Right cardiac atrium (tissue), 5 donors: Measurements from ENCODE around the gene FYN. TPM values are rescaled to one million over a fixed set of nuclear protein-coding genes. Genes with fewer than 3 reads are reported as not detected.

Source experiments
- ATAC-seq, 2 donors: fragments of 200-7000 bp; cut with Tn5 transposase; one replicate each; pipeline versions ENCODE4 v1.8.0 to v1.9.1; 2020; ENCODE audit warnings: moderate library complexity in 2 of 2, mild to moderate bottlenecking in 1 of 2
- DNase-seq, 3 donors: peaks; one replicate each; pipeline ENCODE4 v3.0.0-alpha.2; 2020
- H3K27ac ChIP-seq: one replicate; pipeline ENCODE4 v1.5.1; 2013; ENCODE audit warnings: mild to moderate bottlenecking, low read length, control low read depth, moderate library complexity
- H3K27me3 ChIP-seq: one replicate; pipeline ENCODE4 v1.6.1; 2013; ENCODE audit not compliant: control insufficient read depth, insufficient read depth
- H3K4me1 ChIP-seq: one replicate; pipeline ENCODE4 v1.6.1; 2013; ENCODE audit warnings: low read length; ENCODE audit not compliant: control insufficient read depth, insufficient read depth
- H3K4me3 ChIP-seq: one replicate; pipeline ENCODE4 v1.5.1; 2013; ENCODE audit warnings: low read length, control low read depth
- H3K9me3 ChIP-seq: one replicate; pipeline ENCODE4 v1.6.1; 2013; ENCODE audit warnings: low read length; ENCODE audit not compliant: control insufficient read depth
- WGBS: extraction: QIAGEN DNeasy Blood & Tissue Kit; methylation state at CpG from one replicate; pipeline ENCODE4 v1.1.7; 2013; 5-methylcytosine and 5-hydroxymethylcytosine counted together
- intact Hi-C, 4 donors: fragments of 100-400 bp; cut with DNase I; formaldehyde crosslinking; loops; one replicate each; pipeline versions ENCODE4 v1.11.0 to v1.14.0; 2022 to 2023
- polyA plus RNA-seq: library from polyadenylated mRNA; stranded (reverse); fragments of 200-250 nt; gene quantifications from one replicate; pipeline ENCODE4 v1.2.3, GENCODE V29; 2013
- total RNA-seq, 4 donors: library from RNA; stranded (reverse); fragmentation: NEBNext Ultra II Directional; extraction: Animal tissue kit (Norgen Biotek cat#: 25700); gene quantifications; one replicate each; pipeline ENCODE4 v1.2.1, GENCODE V29; 2021
- donor health status: healthy with polysubstance abuse.
- donor health status: DM: no; HTN: yes; CAD: no.
- donor health status: DM: no; HTN: no; CAD: no.
- donor health status: DM: no; HTN: yes; CAD: no; lungs with severe emphysema.
- donor health status: DM: yes; HTN: yes; CAD: no.

Gene FYN
- total and polyA plus RNA-seq, 5 donors: 29.8 to 76.6 (median 73.3) TPM

DNA sequence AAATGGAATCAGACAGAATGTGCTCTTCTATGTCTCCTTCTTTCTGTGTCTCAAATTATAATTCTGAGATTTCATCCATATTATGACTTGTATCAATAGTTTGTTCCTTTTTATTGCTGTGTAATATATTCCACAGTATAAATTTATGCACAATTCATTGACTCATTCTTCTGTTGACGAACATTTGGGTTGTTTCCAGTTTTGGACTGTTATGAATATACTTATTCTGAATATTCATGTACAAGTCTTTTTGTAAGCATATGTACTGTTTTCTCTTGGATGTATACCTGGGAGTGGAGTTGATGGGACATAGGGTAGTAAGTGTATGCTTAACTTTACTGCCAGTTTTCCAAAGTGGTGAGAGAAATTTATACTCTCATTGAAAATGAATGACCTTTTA lies 239.4 kb downstream of the FYN start:
- peaks cover 2% of the 10 kb centered on the region for H3K4me1 ChIP-seq
- no peak overlapping the region for H3K27ac ChIP-seq
- H3K4me3 ChIP-seq: no peak overlapping the region
- intact Hi-C loops: no loop called here
- ATAC-seq (no peak), DNase-seq (no peak)
- H3K9me3 ChIP-seq: no peaks in the 10 kb centered on the region
- WGBS: 71% methylated on average over 1 of the region's 1 CpG
- H3K27me3 ChIP-seq: no peaks in the 10 kb centered on the region

DNA sequence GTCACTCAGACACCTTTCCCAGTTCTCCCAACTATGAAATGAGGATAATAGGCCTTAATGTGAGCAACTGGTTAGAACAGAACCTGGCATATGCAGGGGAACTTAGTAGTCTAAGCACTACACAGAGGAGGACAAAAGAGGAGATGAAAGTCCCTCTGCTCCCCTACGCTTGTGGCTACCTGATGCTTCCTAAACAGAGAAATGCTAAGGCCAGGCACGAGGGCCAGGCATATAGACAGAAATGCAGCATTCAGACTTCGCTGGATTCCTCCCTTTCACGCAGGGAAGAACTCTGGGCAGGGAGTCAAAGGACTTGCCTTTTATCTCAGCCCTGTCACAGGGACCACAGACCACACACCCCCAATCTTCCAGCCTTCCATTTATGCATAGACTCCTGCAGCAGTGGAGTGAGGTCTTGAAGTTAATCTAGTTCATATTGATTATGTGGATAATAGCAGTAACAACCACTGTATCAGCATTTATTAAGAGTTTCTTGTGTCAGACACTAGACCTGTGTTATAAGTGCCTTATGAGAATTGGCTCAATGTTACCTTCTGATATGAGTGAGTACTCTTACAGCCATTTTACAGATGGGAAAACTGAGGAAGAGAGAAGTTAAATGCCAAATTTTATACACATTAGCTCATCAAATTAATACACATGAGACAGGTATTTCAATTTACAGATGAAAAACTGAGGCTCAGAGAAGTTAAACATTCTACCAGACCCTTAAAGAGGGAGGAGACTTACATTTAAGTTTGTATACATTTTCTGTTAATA lies 240.6 kb downstream of the FYN start:
- intact Hi-C loops: no loop called here

DNA sequence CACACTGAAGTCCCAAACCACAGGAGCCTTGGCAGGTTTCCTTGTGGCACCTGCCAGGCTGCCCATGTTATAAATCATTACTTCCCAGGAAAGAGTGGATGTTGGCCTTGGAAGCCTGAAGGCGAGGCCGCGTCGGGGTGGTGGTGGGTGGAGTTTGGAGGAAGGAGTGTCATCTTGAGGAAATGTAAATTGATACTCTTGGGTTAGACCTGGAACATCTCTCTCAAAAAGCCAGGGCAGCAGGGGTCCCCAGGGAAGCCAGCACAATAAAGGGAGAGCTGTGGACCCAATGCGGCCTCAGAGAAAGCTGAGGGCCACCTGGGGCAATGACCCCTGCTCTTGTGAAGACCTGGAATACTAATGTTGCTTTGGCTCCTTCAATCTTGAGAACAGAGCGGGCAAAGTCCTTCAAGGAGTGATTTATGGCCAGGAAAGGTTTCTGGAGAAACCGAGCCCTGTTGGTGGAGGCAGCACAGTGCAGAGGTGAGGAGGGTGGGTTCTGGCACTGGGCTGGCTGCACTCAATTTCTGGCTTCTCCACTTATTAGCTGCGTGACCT lies 241.3 kb downstream of the FYN start:
- Histone ChIP-seq H3K27me3 (no peaks in the 10 kb centered on the region), H3K9me3 (no peaks in the 10 kb centered on the region), H3K4me3 (no peak overlapping the region), H3K27ac (no peak overlapping the region), H3K4me1 (peaks cover 2% of the 10 kb centered on the region)
- ATAC-seq (no peak), DNase-seq (no peak)
- 66% methylated on average over 8 of the region's 8 CpGs for WGBS
- intact Hi-C loops: no loop called here

More for the DNA sequence above, 240.6 kb downstream of the FYN start:
- no peak overlapping the region for H3K27ac ChIP-seq
- no peak overlapping the region for H3K4me3 ChIP-seq
- H3K4me1 ChIP-seq: peaks cover 2% of the 10 kb centered on the region
- no peak for DNase-seq
- no peaks in the 10 kb centered on the region for H3K27me3 ChIP-seq
- 81% methylated on average over 4 of the region's 4 CpGs for WGBS
- no peaks in the 10 kb centered on the region for H3K9me3 ChIP-seq
- no peak for ATAC-seq

DNA sequence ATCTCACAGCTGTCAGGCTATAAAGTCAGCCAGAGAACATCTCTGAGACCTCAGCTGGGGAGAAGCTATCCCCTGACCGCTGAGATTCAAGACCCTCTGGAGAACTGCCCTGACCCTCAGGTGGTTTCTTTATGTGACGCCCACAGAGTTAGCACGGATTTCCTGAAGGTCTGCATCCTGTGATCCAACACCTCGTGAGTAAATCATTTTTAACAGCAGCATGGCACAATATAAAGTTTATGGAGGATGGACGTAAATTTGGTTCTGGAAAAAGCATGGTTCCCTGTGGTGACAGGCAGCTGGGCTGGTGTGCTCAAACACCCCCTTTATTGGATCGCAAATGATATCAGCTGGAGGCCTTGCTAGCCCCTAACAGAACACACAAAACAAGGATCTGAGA lies 242.2 kb downstream of the FYN start:
- Histone ChIP-seq H3K27me3 (no peaks in the 10 kb centered on the region), H3K9me3 (no peaks in the 10 kb centered on the region), H3K27ac (no peak overlapping the region), H3K4me3 (no peak overlapping the region), H3K4me1 (peaks cover 6% of the 10 kb centered on the region)
- 60% methylated on average over 6 of the region's 6 CpGs for WGBS
- intact Hi-C loops: no loop called here
- DNase-seq (no peak), ATAC-seq (no peak)

DNA sequence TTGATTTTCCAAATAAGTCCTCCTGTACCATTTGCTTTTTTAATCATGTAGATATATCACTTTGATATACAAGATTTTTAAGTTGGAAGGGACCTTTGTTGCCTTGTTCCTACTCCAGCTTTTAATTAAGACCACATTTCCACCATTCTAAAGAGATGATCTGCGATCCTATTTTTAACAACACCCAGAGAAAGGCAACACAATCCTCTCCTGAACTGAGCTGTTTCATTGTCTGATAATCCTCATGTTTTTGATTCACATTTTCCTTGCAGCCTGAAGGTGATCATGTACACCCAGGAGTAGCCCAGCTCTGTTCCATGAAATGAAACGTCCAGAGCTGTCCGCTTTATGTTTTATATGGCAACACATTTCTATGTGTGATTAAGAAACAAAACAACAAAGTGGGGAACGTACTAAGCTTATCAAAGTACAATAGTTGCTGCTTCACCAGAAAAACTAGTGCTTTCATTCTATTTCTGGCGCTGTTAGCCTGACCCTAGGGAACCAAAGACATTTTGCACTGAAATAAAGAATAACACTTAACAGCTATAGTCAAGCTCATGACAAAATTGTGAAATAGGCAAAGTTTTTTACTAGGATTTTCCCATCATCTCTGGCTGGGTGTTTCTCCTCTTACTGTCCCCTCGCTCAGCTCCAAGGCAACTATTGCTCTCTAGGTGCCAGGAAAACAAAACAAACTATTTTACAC lies 245.0 kb downstream of the FYN start:
- intact Hi-C loops: no loop called here
- ATAC-seq (peak; percentile 54 to 60), DNase-seq (no peak)
- H3K27ac ChIP-seq: peak overlapping the region; percentile 53
- no peak overlapping the region for H3K4me3 ChIP-seq
- no peaks in the 10 kb centered on the region for H3K9me3 ChIP-seq
- peaks cover 6% of the 10 kb centered on the region for H3K4me1 ChIP-seq
- H3K27me3 ChIP-seq: no peaks in the 10 kb centered on the region
- WGBS: 42% methylated on average over 6 of the region's 6 CpGs

DNA sequence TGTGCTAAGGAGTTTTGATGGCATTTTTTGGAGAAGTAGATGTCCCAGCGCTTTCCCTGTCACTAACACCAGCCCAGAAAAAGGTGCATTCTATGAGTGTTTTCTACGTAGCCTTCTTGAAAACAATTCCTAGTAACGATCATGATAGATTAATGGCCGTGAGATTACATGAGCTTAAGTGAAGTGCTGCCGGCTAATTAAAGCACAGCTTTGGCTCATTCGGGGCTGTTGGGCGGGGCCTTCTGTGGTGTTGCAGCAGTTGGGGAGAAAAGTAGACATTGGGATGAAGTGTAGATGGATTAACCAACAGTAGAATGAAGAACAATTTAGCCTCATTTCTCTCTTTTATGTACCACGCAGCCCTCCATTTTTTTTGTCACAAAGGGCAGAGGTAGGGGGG lies 246.8 kb downstream of the FYN start:
- Histone ChIP-seq H3K4me1 (peaks cover 4% of the 10 kb centered on the region), H3K4me3 (peak overlapping the region; percentile 51), H3K9me3 (no peaks in the 10 kb centered on the region), H3K27ac (peak overlapping the region; percentile 90), H3K27me3 (no peaks in the 10 kb centered on the region)
- peak in 1 of 2 donors; percentile 51 for ATAC-seq
- WGBS: 43% methylated on average over 8 of the region's 8 CpGs
- intact Hi-C loops: no loop called here
- DNase-seq: peak in 1 of 3 donors; percentile 81

DNA sequence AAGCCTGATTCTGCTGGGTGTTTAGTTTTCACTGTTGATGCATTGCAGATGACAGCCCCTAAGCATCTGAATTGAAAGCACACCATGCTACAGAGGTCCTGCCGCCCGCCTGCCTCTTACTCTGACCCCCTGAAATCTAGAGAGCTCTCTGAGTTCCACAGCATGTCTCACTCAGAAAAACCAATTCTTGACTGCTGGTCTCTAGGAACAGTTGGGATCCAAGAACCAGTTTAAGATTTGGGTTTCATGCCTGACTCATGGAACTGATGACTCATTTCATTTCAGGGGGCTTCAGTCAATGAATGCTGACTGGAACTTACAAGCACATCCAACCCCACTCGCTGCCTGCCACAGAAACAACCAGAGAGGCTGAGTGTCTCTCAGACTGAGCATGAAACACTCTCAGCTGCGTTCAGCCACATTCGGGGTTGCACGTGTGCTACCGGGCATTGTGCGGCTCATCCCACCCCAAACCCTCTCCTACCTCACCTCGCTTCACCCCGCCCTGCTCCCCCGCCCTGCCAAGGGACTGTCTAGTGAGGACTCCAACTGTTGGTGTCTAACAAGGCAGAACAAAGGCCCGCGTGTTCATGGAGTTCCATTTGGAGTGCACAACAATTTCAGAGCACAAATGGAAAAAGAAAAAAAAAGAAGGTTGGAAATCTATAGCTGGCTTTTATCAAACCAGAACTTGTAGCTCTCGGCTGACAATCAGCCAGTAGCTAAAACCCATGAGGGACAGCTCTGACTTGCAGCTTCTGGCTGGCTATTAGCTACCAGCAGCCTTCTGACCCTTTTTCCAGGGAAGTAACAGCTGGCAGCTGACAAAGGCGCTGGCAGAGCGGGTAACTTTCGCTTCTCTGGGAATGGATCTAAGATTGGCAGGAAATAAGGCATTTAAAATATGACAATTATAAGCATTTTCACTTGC lies 247.5 kb downstream of the FYN start:
- Histone ChIP-seq H3K9me3 (no peaks in the 10 kb centered on the region), H3K4me1 (peaks cover 4% of the 10 kb centered on the region), H3K27ac (peak overlapping the region; percentile 90), H3K27me3 (no peaks in the 10 kb centered on the region), H3K4me3 (peak overlapping the region; percentile 51)
- WGBS: 40% methylated on average over 17 of the region's 17 CpGs
- ATAC-seq (peak; percentile 74 to 81), DNase-seq (peak; percentile 67 to 84 (median 83))
- intact Hi-C loops: no loop called here

DNA sequence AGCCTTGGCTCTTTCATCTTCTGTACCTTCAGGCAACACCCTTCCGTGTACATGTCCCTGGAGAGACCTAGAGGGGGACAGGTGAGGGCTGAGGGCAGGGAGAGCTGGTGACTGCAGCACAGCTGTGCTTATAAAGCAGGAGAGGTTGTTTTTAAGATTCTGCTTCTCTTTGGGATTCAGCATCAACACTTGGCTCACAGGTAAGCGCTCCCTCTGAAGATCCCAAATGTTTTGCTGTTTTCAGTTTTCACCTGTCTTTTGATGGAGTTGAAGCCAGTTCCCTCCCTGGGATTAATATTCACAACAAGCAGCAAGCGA lies 248.2 kb downstream of the FYN start:
- no peaks in the 10 kb centered on the region for H3K9me3 ChIP-seq
- 95% methylated on average over 3 of the region's 3 CpGs for WGBS
- no peak overlapping the region for H3K4me3 ChIP-seq
- DNase-seq (no peak), ATAC-seq (no peak)
- H3K4me1 ChIP-seq: peaks cover 4% of the 10 kb centered on the region
- no peaks in the 10 kb centered on the region for H3K27me3 ChIP-seq
- intact Hi-C loops: no loop called here
- H3K27ac ChIP-seq: no peak overlapping the region

DNA sequence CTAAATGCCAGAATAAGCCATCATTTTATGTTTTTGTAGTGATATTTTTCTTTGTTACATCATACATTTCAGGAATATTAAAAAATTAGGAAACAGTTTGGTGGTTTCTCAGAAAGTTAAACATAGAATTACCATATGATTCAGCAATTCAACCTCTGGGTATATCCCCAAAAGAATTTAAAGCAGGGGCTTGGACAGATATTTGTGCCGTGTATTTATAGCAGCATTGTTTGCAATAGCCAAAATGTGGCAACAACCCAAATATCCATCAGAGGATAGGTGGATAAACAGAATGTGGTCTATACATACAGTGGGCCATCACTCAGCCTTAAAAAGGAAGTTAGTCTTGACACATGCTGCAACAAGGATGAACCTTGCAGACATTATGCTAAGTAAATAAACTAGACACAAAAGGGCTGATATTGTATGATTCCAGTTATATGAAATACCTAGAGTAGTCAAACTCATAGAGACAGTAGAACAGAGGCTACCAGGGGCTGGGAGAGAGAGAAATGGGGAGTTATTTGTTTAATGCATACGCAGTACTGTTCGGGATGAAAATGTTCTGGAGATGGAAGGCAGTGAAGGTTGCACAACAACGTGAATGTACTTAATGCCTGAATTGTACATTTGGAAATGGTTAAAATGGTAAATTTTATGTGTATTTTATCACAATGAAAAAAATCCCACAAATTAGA lies 248.7 kb downstream of the FYN start:
- intact Hi-C loops: no loop called here
- ATAC-seq (no peak), DNase-seq (no peak)
- no peaks in the 10 kb centered on the region for H3K27me3 ChIP-seq
- H3K9me3 ChIP-seq: no peaks in the 10 kb centered on the region
- peaks cover 4% of the 10 kb centered on the region for H3K4me1 ChIP-seq
- H3K4me3 ChIP-seq: no peak overlapping the region
- WGBS: 80% methylated on average over 4 of the region's 4 CpGs
- no peak overlapping the region for H3K27ac ChIP-seq

DNA sequence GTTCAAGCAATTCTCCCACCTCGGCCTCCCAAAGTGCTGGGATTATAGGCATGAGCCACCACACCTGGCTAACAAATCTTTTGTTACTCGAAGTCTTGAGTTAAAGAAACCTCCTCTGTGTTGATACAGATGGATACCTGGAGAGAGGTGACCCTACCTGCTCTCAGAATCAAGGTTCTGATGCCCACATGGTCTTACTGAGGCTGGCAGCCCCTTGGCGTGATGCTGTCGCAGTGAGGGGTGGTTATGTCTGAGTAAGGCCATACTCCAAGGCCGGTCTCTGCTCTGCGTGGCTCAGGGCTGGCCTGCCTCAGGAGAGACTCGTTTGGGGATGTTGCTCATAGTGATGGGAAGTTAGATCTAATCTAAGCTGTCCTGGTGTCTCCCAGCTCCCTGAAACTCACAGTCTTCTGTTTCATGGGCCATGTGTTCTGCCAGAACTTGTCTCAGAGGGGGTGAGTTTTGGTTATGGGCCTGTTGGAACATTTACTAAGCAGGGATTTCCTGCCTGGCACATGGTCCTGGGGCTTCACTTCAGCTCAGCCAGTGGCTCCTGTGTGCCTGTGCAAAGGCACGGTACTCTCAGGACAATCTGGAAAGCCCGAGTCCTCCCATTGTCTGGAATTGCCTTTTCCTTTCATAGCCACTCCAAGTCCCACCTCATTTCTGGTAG lies 250.1 kb downstream of the FYN start:
- intact Hi-C loops: no loop called here
- peak; percentile 12 to 22 for ATAC-seq
- H3K4me3 ChIP-seq: no peak overlapping the region
- peak in 1 of 3 donors; percentile 57 for DNase-seq
- peaks cover 4% of the 10 kb centered on the region for H3K4me1 ChIP-seq
- no peaks in the 10 kb centered on the region for H3K9me3 ChIP-seq
- H3K27ac ChIP-seq: no peak overlapping the region
- WGBS: 83% methylated on average over 9 of the region's 9 CpGs
- no peaks in the 10 kb centered on the region for H3K27me3 ChIP-seq
